HG02759 (cell line): ENCODE data around the gene HMCN1.
"Not testable (repeated sequence)": the region's sequence is repeated elsewhere in the genome, so short reads cannot be mapped to it uniquely, and the experiment has no call there.

Experiments
- ATAC-seq: cut with Tn5 transposase; IDR thresholded peaks from one replicate; pipeline ENCODE4 v1.9.1; 2021; ENCODE audit warnings: mild to moderate bottlenecking, moderate library complexity; ENCODE audit not compliant: unreplicated experiment

The HMCN1 gene

DNA sequence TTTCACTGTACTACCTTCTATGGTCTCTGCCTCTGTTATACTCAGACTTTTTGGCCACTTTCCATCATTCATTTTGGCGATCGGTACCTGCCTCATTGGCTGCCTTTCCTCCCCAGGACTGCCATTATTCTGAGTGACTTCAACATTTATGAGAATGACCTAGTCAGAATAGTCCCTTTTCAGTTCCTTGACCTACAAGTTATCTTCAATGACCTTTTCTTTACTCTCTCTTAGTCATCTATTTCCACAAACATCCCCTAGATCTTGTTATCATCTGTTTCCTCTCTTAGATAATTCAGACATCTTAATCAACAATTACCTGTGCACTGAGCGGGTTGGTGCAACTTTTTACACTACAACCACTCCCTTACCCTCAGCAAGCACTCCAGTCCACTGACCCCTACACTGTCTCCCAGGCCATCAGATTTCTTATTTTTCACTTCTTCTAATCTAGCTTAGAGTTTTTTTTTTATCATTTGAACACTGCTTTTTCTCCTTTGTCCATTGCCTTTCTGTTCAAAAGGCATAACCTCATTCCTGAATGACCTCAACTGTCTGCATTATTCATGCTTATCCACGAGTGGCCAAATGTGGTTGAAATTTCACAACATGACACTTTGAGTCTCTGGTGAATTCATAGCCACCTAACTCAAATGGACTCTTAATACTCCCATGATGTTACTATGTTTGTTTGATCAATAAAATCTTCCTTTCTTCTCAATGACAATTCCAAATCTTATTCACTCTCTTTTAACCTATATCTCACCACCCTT is 112.7 kb downstream of the HMCN1 start:
- ATAC-seq = no peak

DNA sequence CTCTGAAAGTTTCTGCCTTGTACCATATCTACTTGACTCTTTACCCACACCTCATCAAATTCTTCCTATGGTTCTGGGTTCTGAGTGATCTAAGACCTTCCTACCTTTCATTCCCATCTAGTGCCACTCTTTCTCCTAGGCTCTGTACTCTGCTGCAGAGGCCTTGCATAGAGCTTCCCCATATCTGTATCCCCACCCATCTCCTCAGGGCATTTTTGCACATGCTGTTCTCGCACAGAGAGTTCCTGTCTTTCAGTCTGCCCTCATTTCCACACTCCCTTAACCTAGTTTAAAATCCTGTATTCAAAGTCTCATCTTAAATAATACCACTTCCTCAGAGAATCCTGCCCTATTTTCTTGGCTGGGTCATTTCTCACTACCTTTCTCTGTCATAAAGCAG is 114.8 kb downstream of the HMCN1 start:
- ATAC-seq = no peak

- no peak for ATAC-seq
Measured at GRCh38 chr1:185850366-185850765, 116.2 kb downstream of the HMCN1 start.

- no peak for ATAC-seq
Measured at GRCh38 chr1:185853739-185854138, 119.5 kb downstream of the HMCN1 start.

- ATAC-seq = no peak
Measured at GRCh38 chr1:185856482-185856881, 122.3 kb downstream of the HMCN1 start.

DNA sequence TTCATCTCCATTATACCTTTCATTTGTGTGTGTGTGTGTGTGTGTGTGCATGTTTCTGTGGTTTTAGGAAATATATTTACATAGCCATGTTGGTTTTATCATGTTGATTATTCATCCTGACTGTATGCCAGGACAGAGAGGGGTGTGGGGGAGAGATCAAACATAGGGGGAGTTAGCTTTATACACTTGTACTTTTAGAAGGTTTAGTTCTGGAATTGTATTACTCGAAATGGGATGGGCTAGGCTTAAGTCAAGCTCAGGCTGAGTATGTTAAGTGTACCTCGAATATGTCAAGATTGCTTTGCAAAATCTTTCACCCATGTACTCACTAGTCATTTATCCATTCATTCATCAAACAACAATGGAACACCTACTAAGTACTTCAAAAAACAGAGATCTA is 123.3 kb downstream of the HMCN1 start:
- no peak for ATAC-seq

DNA sequence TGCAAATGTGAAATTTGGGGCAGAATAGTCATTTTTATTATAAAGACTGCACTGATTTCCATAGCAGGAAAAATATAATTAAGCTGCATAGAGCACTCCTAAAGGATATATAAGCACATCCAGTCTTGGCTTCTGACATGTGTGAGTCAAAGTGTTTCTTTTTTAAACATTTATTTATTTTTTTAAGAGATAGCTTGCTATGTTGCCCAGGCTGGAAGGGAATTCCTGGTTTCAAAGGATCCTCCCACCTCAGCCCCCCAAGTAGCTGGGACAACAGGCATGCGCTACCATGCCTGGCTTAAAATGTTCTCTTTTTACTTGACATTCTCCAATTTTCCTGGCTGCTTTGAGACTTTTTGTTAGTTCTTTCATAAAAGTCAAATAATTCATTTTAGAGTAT is 126.1 kb downstream of the HMCN1 start:
- ATAC-seq = no peak

DNA sequence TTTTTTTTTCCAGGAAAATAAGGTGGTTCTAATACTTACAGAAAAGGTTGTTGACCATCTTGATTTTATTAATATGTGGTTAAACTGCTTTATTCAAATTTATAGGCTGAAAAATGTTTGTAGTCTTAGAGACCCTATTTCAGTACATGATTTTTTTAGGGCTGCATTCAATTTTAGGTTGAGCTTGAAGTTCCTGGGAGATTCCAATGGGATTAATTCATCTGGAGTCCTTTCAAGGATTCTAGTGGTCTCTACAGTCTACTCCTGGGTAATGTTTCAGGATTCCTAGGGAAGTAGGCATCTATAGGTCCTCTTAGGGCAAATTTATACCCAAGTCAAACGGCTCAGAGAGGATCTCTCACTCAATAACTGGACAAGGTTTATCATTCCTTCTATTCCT is 126.7 kb downstream of the HMCN1 start:
- ATAC-seq = no peak

GRCh38 chr1:185861630-185862029 is 127.4 kb downstream of the HMCN1 start:
- ATAC-seq = no peak

DNA sequence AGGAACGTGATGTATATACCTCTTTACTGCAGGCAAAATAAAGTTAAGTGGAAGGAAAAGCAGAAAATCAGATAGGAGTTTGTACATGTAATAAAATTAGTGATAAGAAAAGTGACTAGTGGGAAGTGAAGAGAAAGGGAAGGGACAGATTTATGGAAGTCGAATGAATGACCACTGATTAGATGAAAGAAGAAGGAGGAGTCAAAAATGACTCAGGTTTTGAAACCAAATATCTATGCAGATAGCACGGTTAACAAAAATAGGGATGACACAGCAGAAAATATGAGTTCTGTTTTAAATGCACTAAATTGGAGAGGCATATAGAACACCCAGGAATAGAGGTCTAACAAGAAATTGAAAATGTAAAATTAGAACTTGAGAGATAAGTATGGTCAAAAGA is 128.0 kb downstream of the HMCN1 start:
- ATAC-seq = no peak

DNA sequence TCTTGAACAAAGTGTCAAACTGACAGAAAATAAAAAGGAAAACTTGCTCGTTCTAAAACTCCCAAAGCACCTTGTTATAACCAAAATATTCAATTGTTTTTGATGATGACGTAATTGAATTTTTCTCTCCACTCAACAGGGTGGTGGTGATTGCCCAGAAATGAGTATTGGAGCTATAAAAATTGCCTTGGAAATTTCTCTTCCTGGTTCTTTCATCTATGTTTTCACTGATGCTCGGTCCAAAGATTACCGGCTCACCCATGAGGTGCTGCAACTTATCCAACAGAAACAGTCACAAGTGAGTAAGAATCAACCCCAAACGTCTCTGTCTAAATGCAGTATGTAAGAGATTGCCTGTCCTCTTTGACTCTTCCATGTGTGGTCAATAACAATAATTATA is 130.1 kb downstream of the HMCN1 start:
- no peak for ATAC-seq

- ATAC-seq = no peak
Measured at GRCh38 chr1:185864889-185865517, 130.8 kb downstream of the HMCN1 start.

DNA sequence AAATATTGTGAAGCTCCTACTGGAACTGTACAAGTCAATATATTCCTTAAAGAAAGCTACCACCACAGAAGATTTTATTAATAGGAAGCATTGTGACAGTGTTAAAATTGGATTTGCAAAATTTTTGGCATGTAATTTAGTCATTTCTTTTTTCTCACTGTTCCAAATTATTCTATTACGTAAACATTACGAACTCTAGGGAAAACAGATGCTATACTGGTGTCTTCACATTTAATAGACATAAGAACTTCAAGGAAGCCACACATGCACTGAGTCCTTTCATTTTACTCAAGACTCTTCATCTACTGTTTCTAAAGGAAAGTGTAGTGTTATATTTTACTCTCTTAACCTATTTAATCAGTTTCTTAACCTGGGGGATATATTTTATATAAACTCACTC is 135.4 kb downstream of the HMCN1 start:
- no peak for ATAC-seq

DNA sequence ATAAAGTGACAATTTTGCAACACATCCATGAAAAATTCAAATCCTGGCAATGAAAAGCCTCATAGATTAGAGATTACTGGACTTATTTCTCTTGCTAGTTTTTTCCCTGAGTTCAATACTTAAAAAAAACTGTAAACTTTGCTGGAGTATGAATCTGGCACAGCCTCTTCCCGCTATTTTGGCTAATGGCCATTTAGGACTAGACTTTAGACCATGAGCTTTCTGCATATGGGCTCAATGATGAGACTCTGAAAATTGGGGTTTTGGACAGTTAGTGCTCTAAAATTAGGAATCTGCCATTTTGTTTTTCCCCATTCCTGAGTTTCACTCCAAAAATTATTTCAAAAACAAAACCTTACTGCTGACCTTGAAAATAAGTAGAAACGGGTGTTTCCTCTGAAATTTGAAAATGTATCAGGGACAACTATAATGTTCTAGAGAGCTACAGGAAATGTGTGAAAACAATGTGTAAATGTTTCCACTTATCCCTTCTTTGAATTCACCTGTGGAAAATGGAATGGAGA is 137.5 kb downstream of the HMCN1 start:
- no peak for ATAC-seq

GRCh38 chr1:185874246-185874645 is 140.1 kb downstream of the HMCN1 start:
- no peak for ATAC-seq

DNA sequence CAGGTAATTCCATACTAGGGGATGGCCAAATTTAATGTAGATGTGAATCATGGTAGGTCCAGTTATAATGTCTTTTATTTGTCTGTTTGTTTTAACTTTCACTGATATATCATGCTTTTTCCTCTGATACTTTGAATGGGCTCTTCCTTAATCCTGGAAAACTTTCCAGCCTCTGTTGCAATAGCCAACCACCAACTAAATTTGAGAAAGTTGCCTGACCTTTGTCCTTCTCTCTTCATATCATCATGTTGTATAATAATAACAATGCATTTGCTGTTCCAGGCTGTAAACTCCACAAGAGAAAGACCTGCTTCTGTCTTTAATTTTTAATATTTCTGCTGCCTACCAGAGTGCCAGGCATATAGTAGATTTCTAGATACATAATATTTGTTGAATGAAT is 146.1 kb downstream of the HMCN1 start:
- ATAC-seq = no peak

DNA sequence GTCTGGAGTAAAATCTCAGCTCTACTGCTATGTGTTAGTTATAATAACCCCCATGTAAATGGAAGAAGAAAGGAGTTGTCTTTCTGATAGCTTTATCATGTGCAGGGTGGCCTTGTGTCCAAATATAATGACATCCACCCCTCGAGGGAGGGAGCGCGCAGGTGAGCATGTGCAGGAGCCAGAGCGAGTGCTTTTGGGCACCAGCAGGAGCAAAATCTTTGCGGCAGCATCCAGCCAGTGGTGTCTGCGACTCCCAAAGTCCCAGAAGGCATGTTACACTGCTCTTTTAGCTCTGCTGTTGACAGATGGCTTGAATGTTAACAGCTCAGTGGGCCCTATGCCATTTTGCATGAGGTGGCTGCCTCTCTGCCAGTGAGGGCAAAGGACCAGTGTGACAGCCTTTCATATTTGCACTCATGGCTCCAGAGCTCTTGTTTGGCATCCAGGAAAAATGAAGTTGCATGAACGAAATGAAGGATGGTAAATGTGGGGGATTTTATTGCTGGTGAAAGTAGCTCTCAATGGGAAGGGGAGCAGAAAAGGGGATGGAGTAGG is 146.7 kb downstream of the HMCN1 start:
- ATAC-seq = no peak

DNA sequence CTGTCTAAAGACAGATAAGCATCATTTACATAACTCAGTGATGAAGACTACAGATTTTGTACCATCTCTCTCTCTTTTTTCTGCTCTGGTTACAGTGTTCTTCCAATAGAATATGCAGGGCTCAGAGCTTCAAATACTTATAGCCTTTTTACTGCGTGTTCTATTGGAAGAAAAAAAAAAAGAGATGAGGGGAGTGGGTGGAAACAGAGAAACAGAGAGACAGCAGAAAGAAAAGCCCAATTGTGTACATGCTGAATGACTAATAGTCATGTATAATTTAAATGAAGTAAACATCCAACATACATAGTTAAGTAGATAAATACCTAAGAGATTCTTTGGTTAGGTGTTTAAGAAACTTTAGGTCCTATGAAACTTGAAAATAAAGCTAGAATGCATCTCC is 151.9 kb downstream of the HMCN1 start:
- ATAC-seq = no peak

- ATAC-seq = no peak
Measured at GRCh38 chr1:185886671-185887070, 152.5 kb downstream of the HMCN1 start.

- ATAC-seq = not testable (repeated sequence)
Measured at GRCh38 chr1:185892831-185893403, 158.7 kb downstream of the HMCN1 start.

DNA sequence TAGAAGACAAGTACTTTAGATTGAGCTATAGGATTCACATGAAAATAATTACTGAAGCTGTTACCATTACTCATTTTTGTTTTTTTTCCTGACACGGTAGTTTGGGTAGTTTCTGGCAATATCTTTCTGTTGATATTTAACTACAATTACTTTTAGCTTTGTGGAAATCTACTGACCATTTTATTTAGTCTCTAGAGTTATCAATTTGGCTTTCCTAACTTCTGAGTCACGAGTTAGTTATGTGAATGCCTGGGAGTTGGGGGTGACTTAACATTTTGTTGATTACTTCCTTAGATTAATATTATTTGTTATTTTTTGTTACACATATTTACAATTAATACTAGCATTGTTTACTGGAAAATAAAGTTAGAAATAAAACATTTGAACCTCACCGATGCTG is 160.6 kb downstream of the HMCN1 start:
- ATAC-seq = no peak
